Esophagus muscularis mucosa (tissue), 3 donors: ENCODE data around the gene CDH20.

Source experiments
- CTCF ChIP-seq, 3 experiments: fragments of 200-600 bp in 2 of 3; fragments of 450-650 bp in 1 of 3; sonication (generic) in 2 of 3; IDR thresholded peaks; one replicate each; pipeline ENCODE4 v1.5.1; 2017 to 2019; ENCODE audit warnings: antibody characterized with exemption in 3 of 3, mild to moderate bottlenecking in 2 of 3, moderate library complexity in 1 of 3
- POLR2A ChIP-seq: fragments of 450-650 bp; IDR thresholded peaks from one replicate; pipeline ENCODE4 v1.6.1; 2017; ENCODE audit warnings: antibody characterized with exemption, moderate library complexity, mild to moderate bottlenecking, low read depth
- POLR2AphosphoS5 ChIP-seq, 2 donors: sonication (generic); formaldehyde crosslinking; IDR thresholded peaks; one replicate each; pipeline ENCODE4 v1.6.1; 2017; ENCODE audit warnings: antibody characterized with exemption in 2 of 2

GRCh38 chr18:61285777-61286176, 47.5 kb upstream of the CDH20 start:
- TF ChIP-seq CTCF (IDR thresholded peaks at IDR 0.05), result no peak
- TF ChIP-seq POLR2A, result no peak
- no peak for TF ChIP-seq POLR2AphosphoS5 (IDR thresholded peaks at IDR 0.05)
